ENCODE results near the gene NOS3. TPM values are rescaled to one million over a fixed set of nuclear protein-coding genes. Genes with fewer than 3 reads are reported as not detected.

The NOS3 gene
- total RNA-seq, 1 donor from 2014 or later = 12.6 TPM

GRCh38 chr7:151016505-151016904 is 25.7 kb downstream of the NOS3 start:
- Histone ChIP-seq H3K4me3 (no peak overlapping the region), H3K27me3 (ENCODE audit: low read depth) (peaks cover 72% of the 10 kb centered on the region)
- DNase-seq = no peak

GRCh38 chr7:151016942-151017341 is 26.1 kb downstream of the NOS3 start:
- DNase-seq = no peak
- Histone ChIP-seq H3K36me3 (no peaks in the 10 kb centered on the region), H3K4me3 (no peak overlapping the region), H3K27ac (replicated peaks) (no peak overlapping the region), H3K4me1 (peaks cover 51% of the 10 kb centered on the region), H3K27me3 (ENCODE audit: low read depth) (peaks cover 75% of the 10 kb centered on the region), H3K9me3 (replicated peaks) (no peaks in the 10 kb centered on the region)
- TF ChIP-seq CTCF (IDR thresholded peaks at IDR 0.05; ENCODE audit: borderline replicate concordance) = no peak
- intact Hi-C loops (cut with micrococcal nuclease) = no loop called here

More at GRCh38 chr7:151016505-151016904, 25.7 kb downstream of the NOS3 start:
- H3K9me3 ChIP-seq (replicated peaks) = no peaks in the 10 kb centered on the region
- intact Hi-C loops (cut with micrococcal nuclease) = no loop called here
- no peaks in the 10 kb centered on the region for H3K36me3 ChIP-seq
- no peak overlapping the region for H3K27ac ChIP-seq (replicated peaks)
- peaks cover 53% of the 10 kb centered on the region for H3K4me1 ChIP-seq
- no peak for TF ChIP-seq CTCF (IDR thresholded peaks at IDR 0.05; ENCODE audit: borderline replicate concordance)

- H3K27ac ChIP-seq (replicated peaks) = no peak overlapping the region
- intact Hi-C loops (cut with micrococcal nuclease) = no loop called here
- no peak for TF ChIP-seq CTCF (IDR thresholded peaks at IDR 0.05; ENCODE audit: borderline replicate concordance)
- H3K27me3 ChIP-seq (ENCODE audit: low read depth) = peaks cover 73% of the 10 kb centered on the region
- no peak for DNase-seq
- no peak overlapping the region for H3K4me3 ChIP-seq
- peaks cover 46% of the 10 kb centered on the region for H3K4me1 ChIP-seq
- H3K9me3 ChIP-seq (replicated peaks) = no peaks in the 10 kb centered on the region
- no peaks in the 10 kb centered on the region for H3K36me3 ChIP-seq
Observed at GRCh38 chr7:151017370-151017952, 26.6 kb downstream of the NOS3 start.

GRCh38 chr7:151017953-151018420 is 27.2 kb downstream of the NOS3 start:
- peaks cover 40% of the 10 kb centered on the region for H3K4me1 ChIP-seq
- H3K27me3 ChIP-seq (ENCODE audit: low read depth) = peaks cover 74% of the 10 kb centered on the region
- intact Hi-C loops (cut with micrococcal nuclease) = no loop called here
- peak; percentile 95 for TF ChIP-seq CTCF (IDR thresholded peaks at IDR 0.05; ENCODE audit: borderline replicate concordance)
- H3K9me3 ChIP-seq (replicated peaks) = no peaks in the 10 kb centered on the region
- no peaks in the 10 kb centered on the region for H3K36me3 ChIP-seq
- H3K4me3 ChIP-seq = peak overlapping the region; percentile 49
- peak; percentile 67 for DNase-seq
- no peak overlapping the region for H3K27ac ChIP-seq (replicated peaks)

GRCh38 chr7:151018421-151019129 is 27.8 kb downstream of the NOS3 start:
- TF ChIP-seq CTCF (IDR thresholded peaks at IDR 0.05; ENCODE audit: borderline replicate concordance) = no peak
- Histone ChIP-seq H3K4me3 (peak overlapping the region; percentile 49), H3K36me3 (no peaks in the 10 kb centered on the region), H3K27me3 (ENCODE audit: low read depth) (peaks cover 74% of the 10 kb centered on the region), H3K27ac (replicated peaks) (no peak overlapping the region), H3K9me3 (replicated peaks) (no peaks in the 10 kb centered on the region), H3K4me1 (peaks cover 35% of the 10 kb centered on the region)
- intact Hi-C loops (cut with micrococcal nuclease) = no loop called here
- DNase-seq = no peak

Measured in left ventricle myocardium inferior (tissue), 1 donor.